Motor neuron (in vitro differentiated cells): ENCODE results near the gene ANAPC4. TPM values are rescaled to one million over a fixed set of nuclear protein-coding genes. Genes with fewer than 3 reads are reported as not detected.

Experiments used
- total RNA-seq, 8 experiments: library from RNA; unstranded; fragments of 300-600 nt; gene quantifications; 2 replicates each; pipeline versions ENCODE4 v1.2.3 to v1.2.4, GENCODE V29; 2022

The ANAPC4 gene
- total RNA-seq, 8 experiments from 2014 or later, result 10.8 to 29.6 (median 18.5) TPM

Other genes starting within 250 kb of the ANAPC4 start
- gene SEPSECS, start 216.8 kb upstream of the ANAPC4 start, total RNA-seq, result 10 to 100 TPM in 1 of 8 experiments, 1 to 10 TPM in 7; 5.0 to 13.3 (median 7.0) TPM
- 10 to 100 TPM in 3 of 8 experiments, 1 to 10 TPM in 5; 3.5 to 15.9 (median 6.2) TPM for gene PI4K2B, start 143.2 kb upstream of the ANAPC4 start, total RNA-seq
- gene ZCCHC4, start 64.5 kb upstream of the ANAPC4 start, total RNA-seq, result 10 to 100 TPM in 1 of 8 experiments, 1 to 10 TPM in 7; 7.0 to 15.8 (median 8.8) TPM